ENCODE results near the gene IPPK. TPM values are rescaled to one million over a fixed set of nuclear protein-coding genes. Genes with fewer than 3 reads are reported as not detected.
"Not testable (repeated sequence)": the region's sequence is repeated elsewhere in the genome, so short reads cannot be mapped to it uniquely, and the experiment has no call there.

IPPK gene
- total and polyA plus RNA-seq, 7 experiments from 2014 or later: 2.8 to 12.8 (median 7.4) TPM

DNA sequence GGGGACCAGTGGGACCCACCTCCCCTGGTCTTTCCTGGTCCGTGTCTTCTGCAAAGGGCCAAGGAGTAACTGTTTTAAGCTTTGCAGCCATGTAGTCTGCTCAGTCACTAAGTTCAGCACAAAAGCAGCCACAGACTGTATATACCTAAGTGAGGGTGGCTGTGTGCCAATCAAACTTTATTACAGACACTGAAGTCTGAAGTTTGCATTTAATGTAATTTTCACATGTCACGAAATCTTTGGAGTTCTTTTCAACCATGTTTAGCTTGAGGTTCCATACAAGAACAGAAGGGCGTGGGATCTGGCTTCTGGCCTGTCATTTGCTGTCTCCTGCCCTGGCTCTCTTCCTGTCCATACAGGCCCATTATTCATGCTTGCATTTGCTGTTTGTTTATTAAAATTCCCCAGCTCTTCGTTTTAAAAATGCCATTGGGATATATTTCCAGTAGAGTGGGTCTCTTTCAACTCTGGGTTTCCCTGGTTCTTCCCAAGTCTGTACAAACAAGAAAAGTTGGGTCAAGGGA lies 69.9 kb downstream of the IPPK start:
- Histone ChIP-seq H3K36me3 (ENCODE audit: control insufficient read depth in 2 of 3, insufficient read depth in 3 of 3, low read length in 3 of 3) (no peaks in the 10 kb centered on the region), H3K9me3 (ENCODE audit: control insufficient read depth in 2 of 3, low read length in 3 of 3) (peaks cover 0 to 11% (median 0%) of the 10 kb centered on the region in 3 experiments), H3K4me1 (ENCODE audit: control insufficient read depth in 2 of 2, insufficient read depth in 2 of 2, low read length in 2 of 2) (no peaks in the 10 kb centered on the region), H3K4me3 (ENCODE audit: low read length) (no peak overlapping the region), H3K27me3 (ENCODE audit: control insufficient read depth in 2 of 2, insufficient read depth in 2 of 2, low read length in 2 of 2) (no peaks in the 10 kb centered on the region), H3K27ac (ENCODE audit: low read depth, low read length) (no peak overlapping the region)
- H3K36me3 Mint-ChIP-seq: peaks cover 8 to 15% (median 10%) of the 10 kb centered on the region in 5 donors
- POLR2A ChIA-PET: no interaction called here
- H3K27ac Mint-ChIP-seq: no peak overlapping the region
- peaks cover 7 to 25% (median 11%) of the 10 kb centered on the region in 11 donors for H3K9me3 Mint-ChIP-seq
- intact Hi-C loops (cut with micrococcal nuclease): no loop called here
- CTCF ChIA-PET: no interaction called here
- ATAC-seq (no peak), DNase-seq (no peak)
- H3K27me3 Mint-ChIP-seq: no peaks in the 10 kb centered on the region
- no peak overlapping the region for H3K4me3 Mint-ChIP-seq
- H3K4me1 Mint-ChIP-seq: peaks cover 0 to 3% (median 0%) of the 10 kb centered on the region in 7 donors

DNA sequence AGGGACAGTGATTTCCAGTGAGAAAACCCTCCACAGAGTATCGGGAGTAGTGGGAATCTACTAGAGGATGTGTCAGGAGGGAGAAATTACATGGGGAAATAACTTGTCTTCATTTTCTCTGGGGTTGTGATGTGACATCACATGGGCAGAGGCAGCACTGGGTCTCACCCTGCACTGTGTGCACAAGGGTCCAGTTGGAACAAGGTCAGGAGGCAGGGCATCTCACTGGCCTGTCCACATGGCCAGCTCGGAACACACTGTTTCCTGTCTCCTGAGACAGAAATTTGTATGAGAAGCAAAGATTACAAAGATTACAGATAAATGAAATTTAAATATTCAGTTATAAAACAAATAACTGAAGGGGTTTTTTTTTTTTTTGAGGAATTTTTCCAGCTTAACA lies 71.5 kb downstream of the IPPK start:
- Histone ChIP-seq H3K9me3 (ENCODE audit: control insufficient read depth in 2 of 3, low read length in 3 of 3) (peaks cover 0 to 1% (median 0%) of the 10 kb centered on the region in 3 experiments), H3K4me1 (ENCODE audit: control insufficient read depth in 2 of 2, insufficient read depth in 2 of 2, low read length in 2 of 2) (no peaks in the 10 kb centered on the region), H3K27ac (ENCODE audit: low read depth, low read length) (no peak overlapping the region), H3K4me3 (ENCODE audit: low read length) (no peak overlapping the region), H3K27me3 (ENCODE audit: control insufficient read depth in 2 of 2, insufficient read depth in 2 of 2, low read length in 2 of 2) (no peaks in the 10 kb centered on the region), H3K36me3 (ENCODE audit: control insufficient read depth in 2 of 3, insufficient read depth in 3 of 3, low read length in 3 of 3) (no peaks in the 10 kb centered on the region)
- no peak overlapping the region for H3K4me3 Mint-ChIP-seq
- POLR2A ChIA-PET: no interaction called here
- ATAC-seq (no peak), DNase-seq (no peak)
- H3K27me3 Mint-ChIP-seq: no peaks in the 10 kb centered on the region
- CTCF ChIA-PET: no interaction called here
- H3K9me3 Mint-ChIP-seq: peaks cover 0 to 11% (median 5%) of the 10 kb centered on the region in 11 donors
- H3K27ac Mint-ChIP-seq: no peak overlapping the region
- intact Hi-C loops (cut with micrococcal nuclease): no loop called here
- H3K36me3 Mint-ChIP-seq: peaks cover 1 to 7% (median 3%) of the 10 kb centered on the region in 5 donors
- peaks cover 0 to 2% (median 0%) of the 10 kb centered on the region in 7 donors for H3K4me1 Mint-ChIP-seq

DNA sequence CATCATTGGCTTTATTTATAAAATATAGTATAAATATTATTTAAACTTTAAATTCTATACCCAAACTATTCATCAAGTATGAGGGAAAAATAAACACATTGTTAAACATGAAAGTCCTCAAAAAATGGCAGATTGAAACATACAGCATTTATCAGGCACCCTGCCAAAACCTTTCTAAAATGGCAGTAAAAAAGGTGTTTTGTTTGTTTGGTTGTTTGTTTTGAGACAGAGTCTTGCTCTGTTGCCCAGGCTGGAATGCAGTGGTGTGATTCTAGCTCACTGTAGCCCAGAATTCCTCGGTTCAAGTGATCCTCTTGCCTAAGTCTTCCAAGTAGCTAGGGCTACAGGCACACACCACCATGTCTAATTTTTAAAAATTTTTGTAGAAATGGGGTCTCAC lies 74.0 kb downstream of the IPPK start:
- Histone ChIP-seq H3K9me3 (ENCODE audit: control insufficient read depth in 2 of 3, low read length in 3 of 3) (no peaks in the 10 kb centered on the region), H3K36me3 (ENCODE audit: control insufficient read depth in 2 of 3, insufficient read depth in 3 of 3, low read length in 3 of 3) (no peaks in the 10 kb centered on the region), H3K27ac (ENCODE audit: low read depth, low read length) (no peak overlapping the region), H3K27me3 (ENCODE audit: control insufficient read depth in 2 of 2, insufficient read depth in 2 of 2, low read length in 2 of 2) (no peaks in the 10 kb centered on the region), H3K4me3 (ENCODE audit: low read length) (no peak overlapping the region), H3K4me1 (ENCODE audit: control insufficient read depth in 2 of 2, insufficient read depth in 2 of 2, low read length in 2 of 2) (no peaks in the 10 kb centered on the region)
- H3K4me3 Mint-ChIP-seq: no peak overlapping the region
- no peaks in the 10 kb centered on the region for H3K36me3 Mint-ChIP-seq
- no peaks in the 10 kb centered on the region for H3K27me3 Mint-ChIP-seq
- H3K27ac Mint-ChIP-seq: no peak overlapping the region
- no peaks in the 10 kb centered on the region for H3K9me3 Mint-ChIP-seq
- POLR2A ChIA-PET: no interaction called here
- intact Hi-C loops (cut with micrococcal nuclease): no loop called here
- no peak for ATAC-seq
- DNase-seq: no peak
- peaks cover 0 to 2% (median 0%) of the 10 kb centered on the region in 7 donors for H3K4me1 Mint-ChIP-seq
- CTCF ChIA-PET: no interaction called here

DNA sequence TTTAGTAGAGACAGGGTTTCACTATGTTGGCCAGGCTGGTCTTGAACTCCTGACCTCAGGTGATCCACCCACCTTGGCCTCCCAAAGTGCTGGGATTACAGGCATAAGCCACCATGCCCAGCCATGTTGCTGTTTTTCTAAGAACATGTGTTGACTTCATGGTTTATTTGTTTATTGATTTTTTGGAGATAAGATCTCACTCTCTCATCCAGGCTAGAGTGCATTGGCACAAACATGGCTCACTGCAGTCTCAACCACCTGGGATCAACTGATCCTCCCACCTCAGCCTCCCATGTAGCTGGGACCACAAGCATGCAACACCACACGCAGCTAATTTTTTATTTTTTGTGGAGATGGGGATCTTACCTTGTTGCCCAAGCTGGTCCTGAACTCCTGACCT lies 74.9 kb downstream of the IPPK start:
- H3K27ac Mint-ChIP-seq; H3K27ac ChIP-seq (ENCODE audit: low read depth, low read length); DNase-seq; H3K4me3 Mint-ChIP-seq; H3K4me3 ChIP-seq (ENCODE audit: low read length); H3K36me3 Mint-ChIP-seq; ATAC-seq; intact Hi-C loops (cut with micrococcal nuclease); POLR2A ChIA-PET; H3K27me3 Mint-ChIP-seq; H3K4me1 ChIP-seq (ENCODE audit: control insufficient read depth in 2 of 2, insufficient read depth in 2 of 2, low read length in 2 of 2); H3K36me3 ChIP-seq (ENCODE audit: control insufficient read depth in 2 of 3, insufficient read depth in 3 of 3, low read length in 3 of 3); H3K9me3 ChIP-seq (ENCODE audit: control insufficient read depth in 2 of 3, low read length in 3 of 3); H3K4me1 Mint-ChIP-seq; CTCF ChIA-PET; H3K27me3 ChIP-seq (ENCODE audit: control insufficient read depth in 2 of 2, insufficient read depth in 2 of 2, low read length in 2 of 2); H3K9me3 Mint-ChIP-seq: not testable (repeated sequence)

DNA sequence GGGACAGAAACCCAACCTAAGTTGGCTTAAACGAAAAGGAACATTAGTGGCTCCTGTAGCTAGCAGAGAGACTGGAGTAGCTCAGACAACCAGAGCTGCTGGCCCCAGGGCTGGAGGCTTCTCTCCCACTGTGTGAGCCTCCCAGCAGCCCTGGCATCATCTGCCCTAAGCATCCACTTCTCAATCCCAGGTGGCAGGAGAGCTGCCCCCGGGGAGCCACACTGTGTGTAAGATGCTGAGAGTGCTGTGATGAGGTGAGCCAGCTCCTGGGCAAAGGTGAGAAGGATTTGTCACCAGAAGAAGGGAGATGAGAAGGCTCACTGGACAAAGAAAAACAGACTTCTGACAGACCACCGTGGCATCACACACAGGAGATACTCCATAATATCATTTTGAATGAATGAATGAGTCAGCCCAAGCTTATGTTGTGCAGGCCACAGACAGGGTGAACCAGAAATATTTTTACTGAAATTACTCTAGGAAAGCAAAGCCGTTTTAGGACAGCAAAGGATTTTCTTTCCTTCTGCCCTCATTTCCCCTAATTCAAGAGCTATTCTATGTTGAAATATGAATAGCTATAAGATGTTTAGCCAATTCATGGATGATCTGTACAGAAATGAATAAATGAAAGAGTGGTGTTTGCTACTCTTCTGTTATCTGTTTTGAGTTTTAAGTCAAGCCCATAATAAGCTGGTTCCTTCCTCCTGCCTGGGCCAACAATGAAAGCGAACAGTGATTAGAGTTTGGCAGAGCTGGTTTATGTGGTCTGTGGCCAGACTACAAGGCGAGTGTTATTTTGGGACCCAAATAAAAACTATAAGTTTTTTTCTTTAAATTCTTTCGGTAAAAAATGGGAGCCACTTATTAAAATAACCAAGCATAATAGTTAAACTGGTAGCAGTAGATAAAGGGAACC lies 76.7 kb downstream of the IPPK start:
- no peaks in the 10 kb centered on the region for H3K27me3 Mint-ChIP-seq
- ChIA-PET CTCF (interaction anchor here (0.9 kb wide), 1 partner anchor 453 kb away, joined by 3 read pairs; no protein-coding TSS in a partner anchor), POLR2A (no interaction called here)
- ATAC-seq (no peak), DNase-seq (no peak)
- peaks cover 0 to 2% (median 0%) of the 10 kb centered on the region in 7 donors for H3K4me1 Mint-ChIP-seq
- Histone ChIP-seq H3K36me3 (ENCODE audit: control insufficient read depth in 2 of 3, insufficient read depth in 3 of 3, low read length in 3 of 3) (no peaks in the 10 kb centered on the region), H3K4me1 (ENCODE audit: control insufficient read depth in 2 of 2, insufficient read depth in 2 of 2, low read length in 2 of 2) (no peaks in the 10 kb centered on the region), H3K4me3 (ENCODE audit: low read length) (no peak overlapping the region), H3K27ac (ENCODE audit: low read depth, low read length) (no peak overlapping the region), H3K9me3 (ENCODE audit: control insufficient read depth in 2 of 3, low read length in 3 of 3) (no peaks in the 10 kb centered on the region), H3K27me3 (ENCODE audit: control insufficient read depth in 2 of 2, insufficient read depth in 2 of 2, low read length in 2 of 2) (no peaks in the 10 kb centered on the region)
- intact Hi-C loops (cut with micrococcal nuclease): no loop called here
- no peaks in the 10 kb centered on the region for H3K36me3 Mint-ChIP-seq
- H3K9me3 Mint-ChIP-seq: no peaks in the 10 kb centered on the region
- H3K4me3 Mint-ChIP-seq: no peak overlapping the region
- H3K27ac Mint-ChIP-seq: no peak overlapping the region

DNA sequence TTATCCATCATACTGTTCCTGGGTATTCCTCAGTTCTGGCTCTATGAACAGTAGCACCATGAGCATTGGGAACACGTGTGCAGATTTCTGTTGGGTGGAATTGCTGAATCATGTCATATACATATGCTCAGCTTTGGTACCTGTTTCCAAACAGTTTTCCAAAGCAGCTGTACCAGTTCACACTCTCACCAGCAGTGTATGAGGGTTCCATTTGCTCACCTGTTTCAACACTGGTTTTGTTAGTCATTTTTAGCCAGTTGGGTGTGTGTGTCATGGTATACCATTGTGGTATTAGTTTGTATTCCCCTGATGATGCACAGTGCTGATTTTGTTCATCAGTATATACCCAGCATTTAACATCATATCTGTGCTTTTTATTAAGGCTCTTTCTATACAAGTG lies 77.4 kb downstream of the IPPK start:
- Mint-ChIP-seq H3K9me3 (peaks cover 0 to under 1% (median 0%) of the 10 kb centered on the region in 11 donors), H3K27ac (no peak overlapping the region), H3K4me3 (no peak overlapping the region), H3K36me3 (no peaks in the 10 kb centered on the region), H3K4me1 (peaks cover 0 to 2% (median 0%) of the 10 kb centered on the region in 7 donors), H3K27me3 (no peaks in the 10 kb centered on the region)
- no peak for ATAC-seq
- Histone ChIP-seq H3K27ac (ENCODE audit: low read depth, low read length) (no peak overlapping the region), H3K36me3 (ENCODE audit: control insufficient read depth in 2 of 3, insufficient read depth in 3 of 3, low read length in 3 of 3) (no peaks in the 10 kb centered on the region), H3K4me3 (ENCODE audit: low read length) (no peak overlapping the region), H3K4me1 (ENCODE audit: control insufficient read depth in 2 of 2, insufficient read depth in 2 of 2, low read length in 2 of 2) (no peaks in the 10 kb centered on the region), H3K27me3 (ENCODE audit: control insufficient read depth in 2 of 2, insufficient read depth in 2 of 2, low read length in 2 of 2) (no peaks in the 10 kb centered on the region), H3K9me3 (ENCODE audit: control insufficient read depth in 2 of 3, low read length in 3 of 3) (no peaks in the 10 kb centered on the region)
- CTCF ChIA-PET: no interaction called here
- POLR2A ChIA-PET: no interaction called here
- intact Hi-C loops (cut with micrococcal nuclease): no loop called here
- DNase-seq: no peak

DNA sequence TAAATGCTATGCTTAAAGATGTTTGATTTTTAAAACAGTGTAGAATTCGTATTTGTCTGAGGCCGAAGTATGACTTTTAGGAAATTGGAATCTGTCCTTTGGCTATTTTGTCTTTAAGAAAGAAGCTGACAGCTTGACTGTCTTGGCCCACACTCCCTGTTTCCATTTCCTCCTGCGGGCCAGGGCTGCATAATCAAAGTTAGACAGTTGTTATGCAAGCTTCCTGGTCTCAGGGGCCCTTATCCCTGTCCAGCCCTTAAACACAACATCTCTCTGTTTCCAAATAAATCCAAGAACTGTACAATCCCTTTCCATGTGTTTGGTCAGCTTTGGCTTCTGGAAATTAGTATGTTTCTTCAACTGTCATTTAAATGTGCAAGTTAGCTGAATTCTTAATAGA lies 79.6 kb downstream of the IPPK start:
- H3K9me3 Mint-ChIP-seq: peaks cover 0 to 10% (median 8%) of the 10 kb centered on the region in 11 donors
- peaks cover 0 to 2% (median 0%) of the 10 kb centered on the region in 7 donors for H3K4me1 Mint-ChIP-seq
- Histone ChIP-seq H3K4me1 (ENCODE audit: control insufficient read depth in 2 of 2, insufficient read depth in 2 of 2, low read length in 2 of 2) (no peaks in the 10 kb centered on the region), H3K27me3 (ENCODE audit: control insufficient read depth in 2 of 2, insufficient read depth in 2 of 2, low read length in 2 of 2) (no peaks in the 10 kb centered on the region), H3K9me3 (ENCODE audit: control insufficient read depth in 2 of 3, low read length in 3 of 3) (no peaks in the 10 kb centered on the region), H3K27ac (ENCODE audit: low read depth, low read length) (no peak overlapping the region), H3K4me3 (ENCODE audit: low read length) (no peak overlapping the region), H3K36me3 (ENCODE audit: control insufficient read depth in 2 of 3, insufficient read depth in 3 of 3, low read length in 3 of 3) (no peaks in the 10 kb centered on the region)
- H3K27me3 Mint-ChIP-seq: no peaks in the 10 kb centered on the region
- intact Hi-C loops (cut with micrococcal nuclease): no loop called here
- ATAC-seq (no peak), DNase-seq (no peak)
- no peak overlapping the region for H3K27ac Mint-ChIP-seq
- CTCF ChIA-PET: no interaction called here
- POLR2A ChIA-PET: no interaction called here
- no peak overlapping the region for H3K4me3 Mint-ChIP-seq
- peaks cover 0 to 7% (median 4%) of the 10 kb centered on the region in 5 donors for H3K36me3 Mint-ChIP-seq

All from naive thymus-derived CD4-positive, alpha-beta T cell (primary cell).